A549 (cell line): ENCODE data around the gene SND1. TPM values are rescaled to one million over a fixed set of nuclear protein-coding genes. Genes with fewer than 3 reads are reported as not detected.

Source experiments
- ATAC-seq, 2 experiments: fragments of 200-7000 bp in 1 of 2; fragments of >200 bp in 1 of 2; cut with Nextera tagmentation in 1 of 2; cut with Tn5 transposase in 1 of 2; 3 replicates each; pipeline versions ENCODE4 v1.8.0 to v1.9.1; 2018 to 2020; ENCODE audit warnings: mild to moderate bottlenecking in 1 of 2, moderate library complexity in 1 of 2
- CTCF ChIA-PET: fragments of 300-600 bp; sonication (Branson Sonifier 250); formaldehyde crosslinking; extraction: SDS; loops from one replicate; lab custom pipeline; 2021; ENCODE audit warnings: antibody characterized with exemption, inconsistent platforms; lab: Yijun Ruan, JAX
- POLR2A ChIA-PET: fragments of 350-600 bp; formaldehyde crosslinking; extraction: SDS; loops from one replicate; lab custom pipeline; 2021; ENCODE audit warnings: antibody characterized with exemption, inconsistent platforms; lab: Yijun Ruan, JAX
- DNase-seq, 2 experiments: peaks; one replicate each; pipeline versions ENCODE4 v3.0.0 to v3.0.0-alpha.2; 2011 to 2016; ENCODE audit warnings: low read depth in 1 of 2, low spot score in 1 of 2
- FAIRE-seq: peaks from 2 replicates; lab custom pipeline; 2011; peaks lifted over from hg19 to GRCh38; lab: Jason Lieb, UNC
- H3K27ac ChIP-seq, 2 experiments: fragments of >200 bp; sonication (Bioruptor Twin); formaldehyde crosslinking; 3 replicates each; pipeline ENCODE4 v1.5.1; 2016 to 2017
- H3K4me1 ChIP-seq: fragments of >200 bp; sonication (Bioruptor Twin); formaldehyde crosslinking; 3 replicates; pipeline ENCODE4 v1.6.1; 2016
- H3K4me2 ChIP-seq: fragments of >200 bp; sonication (Bioruptor Twin); formaldehyde crosslinking; 3 replicates; pipeline ENCODE4 v1.6.1; 2016
- H3K4me3 ChIP-seq: fragments of >200 bp; sonication (Bioruptor Twin); formaldehyde crosslinking; 3 replicates; pipeline ENCODE4 v1.5.1; 2016
- H3K9me3 ChIP-seq: fragments of >200 bp; sonication (Bioruptor Twin); formaldehyde crosslinking; 3 replicates; pipeline ENCODE4 v1.6.1; 2016
- ATOH8 ChIP-seq: fragments of 250-450 bp; sonication (Bioruptor Pico); IDR thresholded peaks from 2 replicates; pipeline ENCODE4 v1.5.0; 2020; ENCODE audit warnings: low read depth, mild to moderate bottlenecking, moderate library complexity
- BHLHE40 ChIP-seq: IDR thresholded peaks from 2 replicates; pipeline ENCODE4 v1.6.1; 2012; ENCODE audit warnings: low read depth, low read length, inconsistent platforms
- CEBPB ChIP-seq, 2 experiments: fragments of >200 bp in 1 of 2; sonication (Bioruptor Twin) in 1 of 2; formaldehyde crosslinking in 1 of 2; IDR thresholded peaks; 2 replicates each; pipeline ENCODE4 v1.6.1; 2012 to 2016
- CHD4 ChIP-seq: fragments of 200-600 bp; sonication (generic); IDR thresholded peaks from 2 replicates; pipeline ENCODE4 v1.6.1; 2016; ENCODE audit warnings: antibody characterized with exemption, mild to moderate bottlenecking, borderline replicate concordance
- E2F6 ChIP-seq: IDR thresholded peaks from 2 replicates; pipeline ENCODE4 v1.6.1; 2012; ENCODE audit warnings: low read depth, borderline replicate concordance
- FOSL2 ChIP-seq, 2 experiments: fragments of 450-650 bp in 1 of 2; fragments of >200 bp in 1 of 2; sonication (Bioruptor Twin) in 1 of 2; formaldehyde crosslinking; IDR thresholded peaks; 2 replicates each; pipeline versions ENCODE4 v1.5.0 to v1.6.1; 2016 to 2020; ENCODE audit warnings: mild to moderate bottlenecking in 1 of 2, moderate library complexity in 1 of 2
- FOXS1 ChIP-seq: fragments of 250-450 bp; sonication (Bioruptor Pico); IDR thresholded peaks from 2 replicates; pipeline ENCODE4 v1.5.0; 2020; ENCODE audit warnings: mild to moderate bottlenecking, moderate library complexity
- HDAC2 ChIP-seq: fragments of 200-600 bp; sonication (generic); IDR thresholded peaks from 2 replicates; pipeline ENCODE4 v1.6.1; 2016
- HEYL ChIP-seq: fragments of 250-450 bp; sonication (Bioruptor Pico); IDR thresholded peaks from 2 replicates; pipeline ENCODE4 v1.8.0; 2021; ENCODE audit warnings: mild to moderate bottlenecking, moderate library complexity
- HMGXB4 ChIP-seq: fragments of 250-450 bp; sonication (Bioruptor Pico); IDR thresholded peaks from 2 replicates; pipeline ENCODE4 v1.5.0; 2021; ENCODE audit warnings: mild to moderate bottlenecking, moderate library complexity, borderline replicate concordance
- HOXA7 ChIP-seq: fragments of 250-450 bp; sonication (Bioruptor Pico); IDR thresholded peaks from 2 replicates; pipeline ENCODE4 v1.5.0; 2020; ENCODE audit warnings: mild to moderate bottlenecking, moderate library complexity
- HOXB5 ChIP-seq: fragments of 250-450 bp; sonication (Bioruptor Pico); IDR thresholded peaks from 2 replicates; pipeline ENCODE4 v1.5.0; 2020; ENCODE audit warnings: mild to moderate bottlenecking, moderate library complexity
- MAX ChIP-seq: IDR thresholded peaks from 2 replicates; pipeline ENCODE4 v1.6.1; 2012
- MAZ ChIP-seq: fragments of 150-350 bp; IDR thresholded peaks from 2 replicates; pipeline ENCODE4 v1.6.1; 2014; ENCODE audit warnings: antibody characterized with exemption, low read depth, low read length, borderline replicate concordance
- MYC ChIP-seq: IDR thresholded peaks from 2 replicates; pipeline ENCODE4 v1.6.1; 2012; ENCODE audit warnings: mild to moderate bottlenecking, inconsistent platforms, low read length, improper control_type of control experiment, borderline replicate concordance
- NPAS2 ChIP-seq: fragments of 250-450 bp; sonication (Bioruptor Pico); IDR thresholded peaks from 2 replicates; pipeline ENCODE4 v1.8.0; 2022; ENCODE audit warnings: mild to moderate bottlenecking, moderate library complexity, borderline replicate concordance
- PBX3 ChIP-seq: IDR thresholded peaks from 2 replicates; pipeline ENCODE4 v1.6.1; 2012
- POLR2A ChIP-seq: IDR thresholded peaks from 2 replicates; pipeline ENCODE4 v1.6.1; 2012; ENCODE audit warnings: mild to moderate bottlenecking, low read length
- POLR2AphosphoS2 ChIP-seq: conservative IDR thresholded peaks from 2 replicates; pipeline ENCODE4 v1.6.1; 2012; ENCODE audit warnings: low read length, improper control_type of control experiment, inconsistent platforms
- RCOR1 ChIP-seq: fragments of 150-350 bp; IDR thresholded peaks from 2 replicates; pipeline ENCODE4 v1.6.1; 2014; ENCODE audit warnings: antibody characterized with exemption, low read length, low read depth
- REST ChIP-seq: fragments of 200-600 bp; sonication (generic); IDR thresholded peaks from 2 replicates; pipeline ENCODE4 v1.6.1; 2016; ENCODE audit warnings: antibody characterized with exemption, mild to moderate bottlenecking, moderate library complexity
- SMC3 ChIP-seq: fragments of >200 bp; sonication (Bioruptor Twin); formaldehyde crosslinking; IDR thresholded peaks from 3 replicates; pipeline ENCODE4 v1.6.1; 2018; ENCODE audit warnings: inconsistent platforms
- ZFP36 ChIP-seq: fragments of 450-650 bp; IDR thresholded peaks from 2 replicates; pipeline ENCODE4 v1.6.1; 2014; ENCODE audit warnings: borderline replicate concordance; ENCODE audit not compliant: partially characterized antibody
- ZNF302 ChIP-seq: fragments of 250-450 bp; sonication (Bioruptor Pico); IDR thresholded peaks from 2 replicates; pipeline ENCODE4 v1.9.0; 2021; ENCODE audit warnings: inconsistent platforms, mild to moderate bottlenecking, moderate library complexity
- WGBS: methylation state at CpG from one replicate; pipeline ENCODE4 v1.1.6; 2017; ENCODE audit errors: missing lambda C conversion rate; 5-methylcytosine and 5-hydroxymethylcytosine counted together
- polyA plus RNA-seq, 4 experiments: library from polyadenylated mRNA; depleted of rRNA in 3 of 4; stranded (reverse); fragments of >200 nt; fragmentation: RNase III in 1 of 4; extraction: RNeasy Plus Mini Kit Qiagen cat#74134 plus additional on column Dnase treatment in 1 of 4; gene quantifications; 2 replicates in 3 of 4; 3 replicates in 1 of 4; pipeline ENCODE4 v1.2.3, GENCODE V29; 2011 to 2017

The SND1 gene
- polyA plus RNA-seq, 2 of the 4 experiments (the other 2 are of a cell fraction): 102 to 138 TPM

- no peak for DNase-seq
- Histone ChIP-seq H3K4me3 (no peak overlapping the region), H3K4me1 (no peaks in the 10 kb centered on the region), H3K27ac (no peak overlapping the region), H3K9me3 (no peaks in the 10 kb centered on the region), H3K4me2 (no peak overlapping the region)
- FAIRE-seq: no peak
- TF ChIP-seq ZFP36 (no peak), MYC (no peak), PBX3 (no peak), BHLHE40 (no peak), HOXB5 (CRISPR knock-in tag) (no peak), NPAS2 (CRISPR knock-in tag) (no peak), RCOR1 (no peak), CHD4 (no peak), HOXA7 (CRISPR knock-in tag) (no peak)
- CTCF ChIA-PET: interaction anchor here (0.9 to 1.6 kb wide), 5 partner anchors 10 to 220 kb away, joined by 3 read pairs; no protein-coding TSS in a partner anchor
- POLR2A ChIA-PET: no interaction called here
- no peak for ATAC-seq
- 99% methylated on average over 3 of the region's 3 CpGs for WGBS
Measured at GRCh38 chr7:127928222-127928621, 276.2 kb downstream of the SND1 start.

- TF ChIP-seq MAZ (no peak), POLR2A (no peak), FOSL2 (IDR thresholded peaks at IDR 0.05) (no peak), FOSL2 (CRISPR knock-in tag; IDR thresholded peaks at IDR 0.05) (no peak), SMC3 (no peak), POLR2AphosphoS2 (no peak), REST (no peak), ATOH8 (no peak), MAX (no peak), HEYL (CRISPR knock-in tag) (no peak), HDAC2 (no peak), HMGXB4 (no peak), FOXS1 (CRISPR knock-in tag) (no peak), ZFP36 (no peak), BHLHE40 (no peak), MYC (no peak), E2F6 (no peak), CEBPB (IDR thresholded peaks at IDR 0.05) (no peak), ZNF302 (CRISPR knock-in tag) (no peak)
- Histone ChIP-seq H3K4me1 (no peaks in the 10 kb centered on the region), H3K27ac (no peak overlapping the region), H3K9me3 (no peaks in the 10 kb centered on the region), H3K4me2 (no peak overlapping the region), H3K4me3 (no peak overlapping the region)
- POLR2A ChIA-PET: no interaction called here
- DNase-seq (no peak), FAIRE-seq (no peak), ATAC-seq (no peak)
- WGBS: 87% methylated on average over 6 of the region's 6 CpGs
- CTCF ChIA-PET: interaction anchor here (0.9 to 1.2 kb wide), 3 partner anchors 10 to 18 kb away, joined by 3 read pairs; no protein-coding TSS in a partner anchor
Measured at GRCh38 chr7:127928852-127929251, 276.9 kb downstream of the SND1 start.
